Islet of Langerhans (tissue), 1 donor: ENCODE measurements around the gene SUMF2.
"Not testable (repeated sequence)": the region's sequence is repeated elsewhere in the genome, so short reads cannot be mapped to it uniquely, and the experiment has no call there.

Experiments used
- FAIRE-seq: peaks from one replicate; lab custom pipeline; 2011; peaks lifted over from hg19 to GRCh38; lab: Jason Lieb, UNC

The SUMF2 gene

GRCh38 chr7:56107954-56108258 lies 43.8 kb downstream of the SUMF2 start:
- FAIRE-seq, result no peak

- FAIRE-seq, result no peak
Measured at GRCh38 chr7:56110611-56111010, 46.5 kb downstream of the SUMF2 start.

- FAIRE-seq, result not testable (repeated sequence)
Measured at GRCh38 chr7:56112244-56112643, 48.2 kb downstream of the SUMF2 start.

GRCh38 chr7:56115852-56116538 lies 51.9 kb downstream of the SUMF2 start, which contains the start of gene NUPR2:
Gene NUPR2 (minus strand): TSS chr7:56116417. CDS start chr7:56116314, 103 bp downstream.
- no peak for FAIRE-seq

GRCh38 chr7:56121440-56121839 lies 57.4 kb downstream of the SUMF2 start:
- no peak for FAIRE-seq

GRCh38 chr7:56124981-56125380 lies 60.9 kb downstream of the SUMF2 start:
- no peak for FAIRE-seq

- FAIRE-seq, result no peak
Measured at GRCh38 chr7:56125831-56126230, 61.7 kb downstream of the SUMF2 start.

- FAIRE-seq, result no peak
Measured at GRCh38 chr7:56127241-56127975, 63.3 kb downstream of the SUMF2 start.
